SK-N-DZ (cell line): Measurements from ENCODE around the gene ART5.
A peak's percentile ranks its signal among the peaks of the same experiment; 100 is the strongest.
"Not testable (repeated sequence)": the region's sequence is repeated elsewhere in the genome, so short reads cannot be mapped to it uniquely, and the experiment has no call there.

Experiments
- DNase-seq: peaks from one replicate; pipeline ENCODE4 v3.0.0-alpha.2; 2015; ENCODE audit warnings: low spot score

The ART5 gene

DNA sequence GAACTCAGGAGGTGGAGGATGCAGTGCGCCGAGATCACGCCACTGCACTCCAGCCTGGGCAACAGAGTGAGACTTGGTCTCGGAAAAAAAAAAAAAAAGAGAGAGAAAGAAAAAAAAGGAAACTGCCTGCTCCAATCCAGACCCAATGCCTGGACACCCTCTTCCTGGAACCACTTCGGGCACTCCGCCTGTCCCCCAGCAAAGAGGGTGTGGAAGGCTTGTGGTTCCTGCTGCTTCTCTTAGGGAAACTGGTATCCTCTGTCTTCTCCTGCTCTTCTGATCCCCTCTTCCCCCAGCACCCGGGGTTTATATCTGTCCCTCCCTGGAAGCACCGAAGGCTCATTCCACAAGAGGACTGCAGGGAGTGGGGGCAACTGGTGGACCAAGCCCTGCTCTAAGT is 16.5 kb upstream of the ART5 start:
- DNase-seq = no peak

DNA sequence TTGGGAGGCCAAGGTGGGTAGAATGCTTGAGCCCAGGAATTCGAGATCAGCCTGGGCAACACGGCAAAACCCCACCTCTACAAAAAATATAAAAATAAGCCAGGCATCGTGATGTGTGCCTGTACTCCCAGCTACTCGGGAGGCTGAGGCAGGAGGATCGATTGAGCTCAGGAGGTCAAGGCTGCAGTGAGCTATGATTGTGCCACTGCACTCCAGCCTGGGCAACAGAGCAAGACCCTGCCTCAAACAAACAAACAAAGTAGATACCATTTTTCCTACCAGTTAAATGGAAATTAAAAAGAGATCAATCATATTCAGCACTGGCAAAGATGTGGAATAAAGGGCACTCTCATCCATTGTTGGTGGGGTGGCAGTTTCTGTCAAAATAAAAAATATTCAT is 15.5 kb upstream of the ART5 start:
- not testable (repeated sequence) for DNase-seq

DNA sequence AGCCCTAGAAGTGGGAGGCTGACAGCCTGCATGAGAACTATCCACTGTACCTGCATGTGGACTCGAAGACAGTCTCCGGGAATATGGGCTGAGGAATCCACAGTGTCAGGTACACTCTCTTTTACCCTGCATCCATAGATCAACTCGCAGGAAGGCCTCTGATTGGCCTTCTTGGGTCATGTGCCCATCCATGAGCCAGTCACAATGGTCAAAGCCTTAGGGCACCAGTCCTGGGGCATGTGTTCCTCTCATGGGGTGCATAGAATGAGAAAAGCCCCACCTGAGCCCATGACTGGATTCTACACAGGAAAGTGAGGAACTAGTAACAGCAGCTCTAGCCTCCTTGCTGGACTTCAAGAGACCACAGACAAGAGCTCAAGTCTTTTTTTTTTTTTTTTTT is 13.8 kb upstream of the ART5 start:
- no peak for DNase-seq

DNA sequence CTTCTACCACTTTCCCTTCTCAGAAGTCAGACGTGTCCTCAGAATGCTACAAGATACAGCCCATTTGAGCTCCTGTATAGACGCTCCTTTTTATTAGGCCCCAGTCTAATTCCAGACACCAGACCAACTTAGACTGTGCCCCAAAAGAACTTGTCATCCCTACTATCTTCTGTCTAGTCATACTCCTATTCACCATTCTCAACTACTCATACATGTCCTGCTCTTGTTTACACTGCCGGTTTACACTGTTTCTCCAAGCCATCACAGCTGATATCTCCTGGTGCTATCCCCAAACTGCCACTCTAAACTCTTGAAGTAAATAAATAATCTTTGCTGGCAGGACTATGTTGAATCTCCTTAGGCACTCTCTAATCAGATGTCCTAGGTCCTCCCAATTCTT is 10.7 kb upstream of the ART5 start:
- DNase-seq = not testable (repeated sequence)

DNA sequence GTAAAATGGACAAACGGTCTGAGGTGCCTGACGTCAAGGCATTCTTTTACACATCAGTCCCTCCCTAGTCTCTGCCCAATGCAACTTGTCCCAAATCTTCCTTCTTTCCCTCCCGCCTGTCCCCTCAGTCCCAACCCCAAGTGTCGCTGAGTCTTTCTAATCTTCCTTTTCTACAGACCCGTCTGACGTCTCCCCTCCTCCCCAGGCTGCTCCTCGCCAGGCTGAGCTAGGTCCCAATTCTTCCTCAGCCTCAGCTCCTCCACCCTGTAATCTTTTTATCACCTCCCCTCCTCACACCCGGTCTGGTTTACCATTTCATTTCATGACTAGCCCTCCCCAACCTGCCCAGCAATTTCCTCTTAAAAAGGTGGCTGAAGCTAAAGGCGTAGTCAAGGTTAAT is 7.6 kb upstream of the ART5 start:
- DNase-seq = not testable (repeated sequence)

DNA sequence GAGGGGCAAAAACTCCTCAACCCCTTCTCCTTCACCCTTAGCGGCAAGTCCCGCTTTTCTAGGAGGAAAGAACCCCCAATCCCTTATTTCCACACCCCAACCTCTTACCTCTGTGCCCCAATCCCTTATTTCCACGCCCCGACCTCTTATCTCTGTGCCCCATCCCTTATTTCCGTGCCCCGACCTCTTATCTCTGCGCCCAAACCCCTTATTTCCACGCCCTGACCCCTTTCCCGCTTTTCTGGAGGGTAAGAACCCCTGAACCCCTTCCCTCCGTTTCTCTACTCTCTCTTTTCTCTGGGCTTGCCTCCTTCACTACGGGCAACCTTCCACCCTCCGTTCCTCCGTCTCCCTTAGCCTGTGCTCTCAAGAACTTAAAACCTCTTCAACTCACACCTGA is 7.1 kb upstream of the ART5 start:
- not testable (repeated sequence) for DNase-seq

DNA sequence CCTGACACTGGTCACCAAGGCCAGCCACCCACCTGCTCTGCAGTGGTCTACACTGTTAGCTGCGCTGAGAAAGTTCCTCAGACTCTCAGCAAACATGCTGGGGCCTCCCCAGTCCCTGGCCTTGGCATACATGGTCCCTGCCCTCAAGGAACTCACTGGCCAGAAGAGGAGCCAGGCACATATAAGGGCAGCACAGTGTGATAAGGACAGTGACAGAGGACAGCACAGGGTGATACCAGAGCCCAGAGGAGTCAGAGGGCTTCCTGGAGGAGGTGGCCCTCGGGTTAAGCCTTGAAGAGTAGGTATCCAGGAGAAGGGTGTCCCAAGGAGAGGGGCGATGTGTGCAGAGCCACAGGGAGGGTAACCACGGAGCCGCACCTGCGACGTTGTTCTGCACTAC is 3.8 kb upstream of the ART5 start:
- DNase-seq = no peak

DNA sequence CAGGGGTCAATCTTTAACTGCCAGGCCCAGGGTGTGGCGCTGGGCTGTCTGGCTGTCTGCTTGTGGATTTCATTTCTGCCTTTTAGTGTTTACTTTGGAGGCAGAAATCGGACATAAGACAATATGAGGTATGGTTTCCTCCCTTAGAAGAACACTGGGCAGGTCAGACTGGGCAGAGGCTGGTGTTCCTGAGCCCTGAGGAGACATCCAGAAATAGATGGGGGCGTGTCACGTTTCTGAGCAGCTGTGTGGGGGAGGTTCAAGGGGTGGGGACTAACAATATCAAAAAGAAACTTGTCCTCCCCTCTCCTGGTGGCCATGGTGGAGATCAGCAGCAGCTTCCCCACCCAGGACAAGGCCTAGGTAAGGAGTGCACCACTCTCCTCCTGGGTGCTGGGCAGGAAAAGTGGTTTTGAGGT is 3.0 kb upstream of the ART5 start, which contains the start of gene ART1:
Gene ART1, plus strand, starts transcription at position 312 of the 419 bp plus-strand sequence. CDS start 14,086 bp downstream, outside the sequence.
- DNase-seq = no peak

DNA sequence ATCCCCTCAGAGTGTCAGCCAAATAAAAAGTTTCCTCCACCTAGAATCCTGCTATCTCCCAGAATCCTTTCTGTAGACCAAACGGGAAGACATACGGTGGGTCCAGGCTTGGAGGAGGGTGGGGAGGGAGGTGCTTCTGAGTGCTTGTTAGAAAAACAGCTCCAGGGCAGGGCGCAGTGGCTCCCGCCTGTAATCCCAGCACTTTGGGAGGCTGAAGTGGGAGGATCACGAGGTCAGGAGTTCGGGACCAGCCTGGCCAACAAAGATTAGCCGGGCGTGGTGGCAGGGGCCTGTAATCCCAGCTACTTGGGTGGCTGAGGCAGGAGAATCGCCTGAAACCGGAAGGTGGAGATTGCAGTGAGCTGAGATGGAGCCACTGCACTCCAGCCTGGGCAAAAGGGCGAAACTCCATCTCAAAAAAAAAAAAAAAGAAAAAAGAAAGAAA is 1.3 kb upstream of the ART5 start:
- not testable (repeated sequence) for DNase-seq

DNA sequence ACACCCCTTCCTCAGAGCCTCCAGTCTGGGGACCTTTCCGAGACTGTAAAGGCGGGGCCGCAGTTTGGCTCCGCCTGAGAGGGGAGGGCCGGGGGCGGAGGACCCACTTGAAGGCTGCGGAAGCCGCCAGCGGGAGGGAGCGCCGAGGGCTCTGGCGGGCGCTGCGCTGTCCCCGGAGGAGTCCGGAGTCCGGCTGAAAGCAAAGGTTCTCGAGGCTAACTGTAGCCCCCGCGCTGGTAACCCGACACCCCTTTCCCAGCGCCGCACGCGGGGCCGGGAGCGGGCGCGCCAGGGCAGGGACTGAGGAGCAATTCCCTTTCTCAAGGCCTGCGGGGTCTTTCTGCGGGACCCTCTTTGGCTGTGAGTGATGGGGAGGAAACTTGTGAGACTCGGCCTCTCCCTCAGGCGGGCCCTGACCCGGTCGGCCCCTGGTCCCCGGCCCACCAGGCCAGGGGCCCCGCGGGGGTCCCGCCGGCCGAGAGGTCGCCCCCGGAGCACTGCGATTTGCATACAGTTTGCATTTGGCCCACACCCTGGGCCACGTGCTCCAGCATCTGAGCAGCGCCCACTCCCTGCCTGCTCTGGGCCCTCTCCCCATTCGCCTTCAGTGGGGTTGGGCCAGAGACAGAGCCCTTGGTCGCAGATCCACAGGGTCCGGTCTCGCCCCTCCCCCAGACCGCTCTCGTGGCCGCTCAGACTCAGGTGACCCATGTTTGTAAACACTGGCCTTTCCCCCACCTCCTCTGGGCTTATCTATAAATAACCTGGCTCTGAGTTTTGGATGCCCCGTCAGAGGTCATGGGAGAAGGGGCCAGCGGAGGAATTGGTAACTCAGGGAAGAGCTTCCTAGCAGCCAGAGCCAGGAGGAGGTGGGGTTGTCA is 519 bp upstream of the ART5 start:
- peak; percentile 87 for DNase-seq

DNA sequence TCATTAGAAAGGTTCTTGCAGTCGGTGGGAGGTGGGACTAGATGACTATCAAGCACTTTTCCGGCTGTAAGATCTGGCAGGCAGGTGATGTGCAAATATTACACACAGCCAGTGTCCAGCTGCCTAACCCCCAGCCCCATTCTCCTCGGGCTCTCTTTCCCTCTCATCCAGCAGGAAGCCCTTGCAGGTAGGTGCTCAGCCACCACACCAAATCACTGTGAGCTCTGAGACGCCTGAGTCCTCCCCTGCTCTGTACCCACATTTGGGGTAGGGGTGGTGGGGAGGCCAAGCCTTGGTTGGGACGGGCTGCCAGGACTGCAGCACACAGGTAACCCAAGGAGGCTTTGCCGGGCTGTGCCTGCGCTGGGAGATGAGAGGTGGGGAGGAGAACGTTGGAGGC is 601 bp downstream of the ART5 start:
- no peak for DNase-seq

DNA sequence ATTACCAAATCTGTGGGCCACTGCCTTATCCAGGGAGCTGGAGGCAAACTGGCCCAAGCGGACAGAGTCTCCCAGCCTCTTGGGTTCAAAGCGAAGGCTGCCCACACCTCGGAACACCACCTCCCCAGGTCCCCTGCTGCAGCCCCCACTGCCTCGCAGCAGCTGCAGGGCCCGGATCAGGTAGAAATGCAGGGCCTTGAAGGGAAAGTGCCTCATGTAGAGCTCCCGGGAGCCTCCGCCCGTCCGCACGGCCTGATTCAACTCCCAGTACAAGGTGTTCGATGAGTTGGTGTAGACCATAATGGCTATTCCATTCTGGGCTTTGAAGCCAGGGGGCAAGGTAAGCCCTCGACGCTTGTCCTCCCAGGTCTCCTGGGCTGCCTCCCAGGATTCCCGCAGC is 2.0 kb downstream of the ART5 start:
- DNase-seq = no peak

DNA sequence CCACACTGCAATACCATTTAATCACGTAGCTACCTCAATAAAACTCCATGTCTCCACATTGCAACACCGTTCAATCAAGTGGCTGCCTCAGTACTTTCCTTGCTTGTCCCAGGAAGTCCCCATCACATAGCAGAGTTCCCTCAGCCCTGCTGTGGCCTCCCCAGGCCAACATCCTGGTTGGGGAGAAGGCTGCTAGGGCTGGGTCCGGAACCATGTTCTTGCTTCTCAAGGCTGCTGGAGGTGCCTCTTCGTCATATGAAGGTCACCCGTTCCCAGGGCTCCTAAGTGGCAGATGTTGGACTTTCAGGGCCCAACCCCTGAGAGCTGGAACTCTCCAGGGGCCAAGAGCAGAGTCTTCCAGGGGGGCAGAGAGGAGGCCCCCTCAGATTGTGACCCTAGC is 3.3 kb downstream of the ART5 start:
- DNase-seq = no peak

DNA sequence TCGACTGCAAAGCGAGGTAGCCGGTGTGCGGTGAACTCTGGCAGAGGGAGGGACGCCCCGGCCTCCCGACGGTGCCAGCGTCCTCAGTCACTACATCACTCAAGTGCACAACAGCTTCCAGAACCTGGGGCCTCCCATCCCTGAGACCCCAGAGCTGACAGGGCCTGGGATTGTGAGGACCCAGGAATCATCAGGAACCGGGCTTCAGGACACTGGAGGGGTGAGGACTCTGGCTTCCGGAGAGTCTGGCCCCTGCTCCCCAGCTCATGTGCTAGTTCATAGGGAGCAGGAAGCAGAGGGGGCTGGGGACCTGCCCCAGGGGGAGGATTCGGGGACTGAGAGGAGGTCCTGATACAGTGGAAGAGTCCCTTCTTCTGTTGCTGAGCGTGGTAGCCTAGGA is 4.6 kb downstream of the ART5 start:
- DNase-seq = no peak

DNA sequence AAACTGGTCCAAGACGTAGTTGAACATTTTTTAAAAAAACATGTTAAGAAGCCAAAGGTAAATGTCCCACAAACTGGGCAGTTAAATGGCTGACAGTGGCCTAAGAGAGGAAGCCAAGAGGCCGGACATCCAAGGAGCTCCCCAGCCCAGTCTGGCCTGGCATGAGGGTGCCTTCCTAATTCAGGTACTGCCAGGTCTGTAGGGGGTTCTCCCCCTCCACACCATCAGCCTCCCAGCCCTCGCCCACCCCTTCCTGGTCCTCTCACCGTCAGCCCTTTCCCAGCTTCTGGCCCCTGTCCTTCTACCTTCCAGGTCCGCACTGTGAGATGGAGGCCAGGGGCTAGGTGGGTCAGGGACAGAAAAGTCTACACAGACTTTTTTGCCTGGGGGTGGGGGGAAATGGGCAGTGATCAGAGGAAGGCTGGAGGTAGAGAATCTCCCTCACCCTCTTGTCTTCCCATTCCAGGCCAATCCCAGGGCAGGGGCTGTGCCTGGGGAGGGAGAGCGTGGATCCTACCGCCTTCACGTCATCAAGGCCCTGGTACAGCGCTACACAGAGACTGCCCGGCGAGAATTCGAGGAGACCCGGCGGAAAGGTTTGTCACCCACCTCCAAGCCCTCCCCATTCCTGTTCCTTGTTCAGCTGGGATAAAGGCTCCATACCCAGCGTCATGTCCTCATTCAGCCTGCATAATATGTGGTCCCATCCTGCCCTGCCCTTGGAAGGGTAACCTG is 6.0 kb downstream of the ART5 start:
- no peak for DNase-seq

DNA sequence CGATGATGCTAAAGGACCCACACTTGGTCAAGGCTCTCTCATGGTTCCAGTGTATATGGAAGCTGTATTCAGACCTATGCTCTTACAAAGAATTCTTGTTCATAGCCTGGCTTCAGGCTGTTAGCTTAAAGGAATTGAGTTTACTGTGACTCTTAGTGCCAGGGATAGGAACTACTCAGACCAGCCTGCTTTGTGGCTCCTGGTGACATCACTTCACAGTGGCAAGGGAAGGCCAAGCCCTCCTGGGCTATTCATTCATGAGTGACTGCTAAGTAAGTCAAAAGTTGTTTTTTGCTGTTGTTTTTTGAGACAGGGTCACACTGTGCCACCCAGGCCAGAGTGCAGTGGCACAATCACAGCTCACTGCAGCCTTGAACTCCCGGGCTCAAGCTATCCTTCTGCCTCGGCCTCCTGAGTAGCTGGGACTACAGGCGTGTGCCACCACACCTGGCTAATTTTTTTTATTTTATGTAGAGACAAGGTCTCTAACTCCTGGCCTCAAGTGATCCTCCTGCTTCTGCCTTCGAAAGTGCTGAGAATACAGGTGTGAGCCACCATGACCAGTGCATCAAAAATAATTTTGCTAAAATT is 9.6 kb downstream of the ART5 start:
- DNase-seq = no peak

DNA sequence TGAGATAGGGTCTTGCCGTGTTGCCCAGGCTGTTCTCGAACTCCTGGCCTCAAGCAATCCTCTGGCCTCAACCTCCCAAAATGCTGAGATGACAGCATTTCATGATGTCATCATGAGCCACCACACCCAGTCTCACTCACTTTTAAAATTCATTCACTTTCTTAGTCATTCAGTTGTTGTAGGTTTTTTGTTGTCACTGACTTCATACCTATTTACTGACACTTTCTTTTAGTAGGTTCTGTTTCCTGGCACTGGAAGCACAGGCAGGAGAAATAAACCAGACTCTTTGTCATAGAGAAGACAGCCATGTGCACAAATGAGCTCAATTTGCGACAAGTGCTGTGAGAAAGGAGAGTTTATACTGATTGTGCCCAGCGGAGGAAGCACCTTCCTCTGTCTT is 10.5 kb downstream of the ART5 start:
- DNase-seq = no peak

DNA sequence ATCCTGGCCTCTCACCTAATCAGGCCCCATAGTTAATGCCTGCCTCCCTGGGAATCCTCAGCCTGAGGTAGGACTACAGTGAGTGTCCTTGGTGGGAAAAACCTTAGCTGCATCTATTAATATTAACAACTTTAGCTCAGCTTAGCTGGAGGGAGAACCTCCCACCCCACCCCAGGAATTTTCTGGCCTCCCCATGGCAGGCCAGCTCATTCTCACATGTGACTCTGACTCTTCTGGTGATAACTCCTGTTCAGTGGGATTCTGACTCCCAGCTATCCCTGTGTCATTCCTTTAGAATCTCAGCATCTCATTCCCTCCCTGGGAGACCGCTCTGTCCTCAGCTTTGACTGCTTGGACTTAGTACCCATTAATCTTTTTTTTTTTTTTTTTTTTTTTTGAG is 14.5 kb downstream of the ART5 start:
- DNase-seq = no peak

DNA sequence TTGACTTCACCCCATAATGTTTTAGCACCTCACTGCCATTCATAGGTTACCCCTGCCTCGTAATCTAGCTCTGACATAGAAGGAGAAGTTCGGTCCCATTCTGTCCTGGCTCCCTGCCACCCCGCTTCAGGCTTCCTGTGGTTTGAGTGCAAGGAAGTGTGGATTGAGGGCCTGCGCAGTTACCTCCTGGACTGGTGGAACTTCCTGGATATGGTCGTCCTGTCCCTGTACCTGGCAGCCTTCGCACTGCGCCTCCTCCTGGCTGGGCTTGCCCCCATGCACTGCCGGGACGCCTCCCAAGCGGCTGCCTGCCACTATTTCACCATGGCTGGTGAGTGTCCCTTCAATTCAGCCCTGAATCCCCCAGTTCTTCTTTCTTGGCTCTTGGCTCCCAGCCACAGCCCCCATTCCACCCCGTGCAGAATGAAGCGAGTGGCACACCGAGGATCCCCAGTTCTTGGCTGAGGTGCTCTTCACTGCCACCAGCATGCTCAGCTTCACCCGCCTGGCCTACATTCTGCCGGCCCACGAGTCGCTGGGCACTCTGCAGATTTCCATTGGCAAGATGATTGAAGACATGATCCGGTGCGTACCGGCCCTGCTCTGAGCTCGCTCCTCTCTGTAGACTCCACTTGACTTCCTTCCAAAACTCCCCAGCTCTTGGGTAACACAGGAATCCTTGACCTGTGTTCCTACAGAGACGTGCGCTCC is 15.4 kb downstream of the ART5 start:
- DNase-seq = no peak

DNA sequence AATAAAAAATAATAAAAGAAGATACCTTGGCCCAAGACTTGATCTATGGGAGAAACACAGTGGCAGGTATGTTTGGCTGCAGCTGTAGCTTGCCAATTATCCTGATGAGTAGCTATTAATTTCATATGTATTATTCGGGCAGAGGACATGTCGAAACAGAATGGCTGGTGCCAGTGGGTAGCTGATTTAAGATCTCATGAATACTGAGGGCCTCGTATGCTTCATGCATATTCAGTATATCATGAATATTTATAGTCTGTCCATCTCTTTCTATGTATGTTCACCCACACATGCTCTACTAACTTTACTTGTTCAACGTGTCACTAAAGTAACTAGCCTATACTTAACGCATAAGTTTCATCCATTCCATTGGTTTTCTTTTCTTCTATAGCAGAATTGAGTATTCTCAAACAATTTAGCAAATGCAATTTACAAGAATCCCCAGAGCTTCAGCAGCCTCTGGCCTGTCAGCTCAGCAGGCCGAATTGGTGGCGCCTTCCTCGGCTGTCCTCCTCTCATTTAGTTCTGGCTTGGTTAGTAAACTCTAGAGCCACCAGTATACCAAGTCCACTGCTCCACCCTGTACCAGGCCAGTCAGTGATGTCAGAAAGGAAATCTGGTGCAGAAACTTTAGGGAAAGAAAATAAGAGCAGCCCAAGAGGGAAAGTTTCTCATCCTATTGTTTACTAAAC is 17.9 kb downstream of the ART5 start:
- no peak for DNase-seq

DNA sequence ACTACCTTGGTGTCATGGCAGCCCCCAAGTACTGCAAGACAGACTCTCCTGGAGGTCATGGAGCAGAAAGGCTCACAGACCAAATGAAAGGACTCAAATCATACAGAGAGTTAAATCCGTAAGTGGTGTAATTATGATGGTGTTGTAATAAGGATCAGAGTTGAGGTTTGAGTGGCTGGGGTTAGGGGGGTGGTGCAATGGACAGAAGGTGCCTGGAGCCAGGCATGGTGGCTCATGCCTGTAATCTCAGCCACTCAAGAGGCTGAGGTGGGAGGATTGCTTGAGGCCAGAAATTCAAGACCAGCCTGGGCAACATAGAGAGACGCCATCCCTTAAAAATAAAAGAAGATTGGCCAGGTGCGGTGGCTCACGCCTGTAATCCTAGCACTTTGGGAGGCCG is 18.7 kb downstream of the ART5 start:
- DNase-seq = no peak
